ENCODE measurements around the gene COMMD3.

COMMD3 gene

DNA sequence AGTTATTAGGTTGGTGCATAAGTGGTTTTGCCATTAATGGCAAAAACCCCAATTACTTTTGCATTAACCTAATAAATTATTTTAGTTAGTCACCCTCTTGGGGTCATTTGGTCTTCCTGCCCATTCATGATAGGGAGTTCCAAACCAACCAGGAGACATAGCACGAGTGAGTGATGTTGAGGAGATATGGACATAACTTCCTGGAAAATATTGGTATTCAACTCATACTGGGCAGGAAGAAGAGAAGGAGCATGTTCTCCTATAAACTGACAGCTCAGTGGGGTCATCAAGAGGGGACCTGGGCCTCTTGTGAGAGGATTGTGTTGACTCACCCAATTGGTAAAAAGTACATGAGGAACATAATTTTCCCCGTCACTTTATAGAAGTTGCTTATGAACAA is 52.8 kb downstream of the COMMD3 start:
- DNase-seq: no peak

DNA sequence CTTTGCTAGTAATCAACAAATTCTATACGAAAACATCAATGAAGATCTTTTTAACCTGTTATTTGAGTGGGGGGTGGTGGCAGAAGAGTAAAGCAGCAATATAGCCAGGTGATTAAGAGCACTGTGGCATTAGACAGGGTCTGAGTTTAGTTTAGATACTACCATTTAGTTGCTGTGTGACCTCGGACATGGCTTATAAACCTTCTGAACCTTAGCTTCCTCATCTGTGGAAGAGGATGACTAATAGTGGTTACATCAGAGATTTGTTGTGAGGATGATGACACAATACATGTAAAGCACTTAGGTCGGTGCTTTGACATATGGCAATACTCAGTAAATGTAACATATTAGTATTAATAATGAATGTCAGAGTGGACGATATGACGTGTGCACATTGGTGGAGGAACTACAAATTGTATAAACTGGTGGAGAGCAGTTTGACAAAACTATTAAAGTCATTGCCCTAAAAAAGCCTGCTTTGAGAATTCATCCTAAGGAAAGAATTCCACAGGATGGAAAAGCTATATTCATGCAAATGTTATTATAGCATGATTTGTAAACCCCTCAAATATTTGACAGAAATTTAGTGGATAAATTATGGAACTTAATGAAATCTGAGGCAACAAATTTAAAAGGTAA is 53.4 kb downstream of the COMMD3 start:
- DNase-seq: no peak

Data from NCI-H446 (cell line).